Measurements from ENCODE around the gene TKTL1.

The TKTL1 gene

GRCh38 chrX:154374313-154375155, 78.9 kb downstream of the TKTL1 start, which contains the start of gene FLNA:
Gene FLNA (minus strand): TSS chrX:154374634. CDS start chrX:154371245, 3,389 bp downstream.
- in situ Hi-C loops (cut with MboI; ENCODE audit: low sequenced_read_pairs): no loop called here

- in situ Hi-C loops (cut with MboI; ENCODE audit: low sequenced_read_pairs): no loop called here
These were observed 79.5 kb downstream of the TKTL1 start for GRCh38 chrX:154375156-154375504.

- in situ Hi-C loops (cut with MboI; ENCODE audit: low sequenced_read_pairs): no loop called here
These were observed 81.2 kb downstream of the TKTL1 start for GRCh38 chrX:154376774-154377173.

GRCh38 chrX:154378059-154378798, 82.6 kb downstream of the TKTL1 start:
- in situ Hi-C loops (cut with MboI; ENCODE audit: low sequenced_read_pairs): no loop called here

- in situ Hi-C loops (cut with MboI; ENCODE audit: low sequenced_read_pairs): no loop called here
These were observed 83.4 kb downstream of the TKTL1 start, which contains the start of gene EMD for GRCh38 chrX:154378799-154379568. Gene EMD (plus strand): TSS chrX:154379295. CDS start chrX:154379485, 190 bp downstream.

- in situ Hi-C loops (cut with MboI; ENCODE audit: low sequenced_read_pairs): no loop called here
These were observed 84.0 kb downstream of the TKTL1 start for GRCh38 chrX:154379569-154379951.

Measured in HL-60/S4 treated with retinoic acid at 250 ng/mL for 4 days and 3 days (cell line).